B cell (primary cell): Measurements from ENCODE around the gene MT3. TPM values are rescaled to one million over a fixed set of nuclear protein-coding genes. Genes with fewer than 3 reads are reported as not detected.

Source experiments
- ATAC-seq: fragments of 200-7000 bp; cut with Tn5 transposase; one replicate; pipeline ENCODE4 v1.10.0; 2021; ENCODE audit warnings: low read depth, mild to moderate bottlenecking, moderate number of reproducible peaks, moderate library complexity
- CTCF ChIA-PET: fragments of 350-600 bp; sonication (Branson Sonifier 250); formaldehyde crosslinking; loops from one replicate; lab custom pipeline; 2021; ENCODE audit warnings: antibody characterized with exemption, inconsistent platforms; lab: Charles Lee
- POLR2A ChIA-PET: fragments of 350-600 bp; sonication (Branson Sonifier 250); formaldehyde crosslinking; loops from one replicate; lab custom pipeline; 2021; ENCODE audit warnings: antibody characterized with exemption; lab: Charles Lee
- DNase-seq: peaks from one replicate; pipeline ENCODE4 v3.0.0; 2013
- H2AFZ ChIP-seq: 2 replicates; pipeline ENCODE4 v1.6.1; 2012; ENCODE audit warnings: mild to moderate bottlenecking, low read depth, low read length; ENCODE audit not compliant: insufficient read depth, poor library complexity, severe bottlenecking
- H3K27ac ChIP-seq, 2 donors: 1 replicate in 1 of 2; 2 replicates in 1 of 2; pipeline ENCODE4 v1.5.1; 2012 to 2013; ENCODE audit warnings: low read length in 2 of 2, mild to moderate bottlenecking in 2 of 2, moderate library complexity in 1 of 2
- H3K27me3 ChIP-seq, 4 experiments: fragments of 200-600 bp in 1 of 4; sonication (generic) in 1 of 4; replicated peaks in 1 of 4; 1 replicate in 2 of 4; 2 replicates in 2 of 4; pipeline versions ENCODE4 v1.6.1 to v1.7.0; 2013 to 2016; ENCODE audit warnings: low read length in 3 of 4, mild to moderate bottlenecking in 2 of 4, mixed read lengths in 1 of 4, moderate library complexity in 1 of 4; ENCODE audit not compliant: insufficient read depth in 4 of 4, control insufficient read depth in 3 of 4; ENCODE audit errors: control extremely low read depth in 1 of 4
- H3K36me3 ChIP-seq, 2 experiments: replicated peaks in 1 of 2; 1 replicate in 1 of 2; 2 replicates in 1 of 2; pipeline versions ENCODE4 v1.6.1 to v1.7.1; 2013; ENCODE audit warnings: low read length in 1 of 2; ENCODE audit not compliant: insufficient read depth in 2 of 2, control insufficient read depth in 1 of 2; ENCODE audit errors: control extremely low read depth in 1 of 2, extremely low read depth in 1 of 2
- H3K4me1 ChIP-seq, 2 donors: fragments of 200-600 bp in 1 of 2; sonication (generic) in 1 of 2; 1 replicate in 1 of 2; 2 replicates in 1 of 2; pipeline versions ENCODE4 v1.5.1 to v1.6.1; 2013 to 2017; ENCODE audit warnings: low read length in 2 of 2; ENCODE audit not compliant: control insufficient read depth in 2 of 2, insufficient read depth in 2 of 2
- H3K4me2 ChIP-seq: replicated peaks from 2 replicates; pipeline ENCODE3; 2012; ENCODE audit warnings: mild to moderate bottlenecking, low read depth, low read length; ENCODE audit not compliant: poor library complexity, severe bottlenecking
- H3K4me3 ChIP-seq, 5 experiments: fragments of 200-600 bp in 1 of 5; sonication (generic) in 1 of 5; 1 replicate in 3 of 5; 2 replicates in 2 of 5; pipeline versions ENCODE4 v1.5.1 to v1.7.0; 2011 to 2016; ENCODE audit warnings: low read length in 4 of 5, mild to moderate bottlenecking in 4 of 5, low read depth in 2 of 5, control low read depth in 1 of 5, moderate library complexity in 1 of 5; ENCODE audit not compliant: insufficient read depth in 1 of 5; ENCODE audit errors: control extremely low read depth in 1 of 5, extremely low read depth in 1 of 5
- H3K79me2 ChIP-seq: fragments of 200-600 bp; sonication (generic); one replicate; pipeline ENCODE4 v1.6.0; 2016; ENCODE audit warnings: low read length; ENCODE audit not compliant: control insufficient read depth, insufficient read depth
- H3K9ac ChIP-seq: fragments of 200-600 bp; sonication (generic); 2 replicates; pipeline ENCODE4 v1.6.1; 2017; ENCODE audit warnings: mild to moderate bottlenecking, low read length, moderate library complexity
- H3K9me3 ChIP-seq, 3 donors: one replicate each; pipeline versions ENCODE4 v1.6.1 to v1.7.1; 2013; ENCODE audit warnings: low read length in 2 of 3; ENCODE audit not compliant: control insufficient read depth in 2 of 3, insufficient read depth in 1 of 3; ENCODE audit errors: control extremely low read depth in 1 of 3
- H4K20me1 ChIP-seq: 2 replicates; pipeline ENCODE4 v1.6.0; 2012; ENCODE audit warnings: mild to moderate bottlenecking, low read length; ENCODE audit not compliant: insufficient read depth, control insufficient read depth, poor library complexity, severe bottlenecking
- H3K27ac Mint-ChIP-seq: one replicate; pipeline ENCODE4 v1.8.0; 2021; ENCODE audit warnings: mixed read lengths
- H3K27me3 Mint-ChIP-seq: one replicate; pipeline ENCODE4 v1.8.0; 2021; ENCODE audit warnings: mixed read lengths
- H3K4me1 Mint-ChIP-seq: one replicate; pipeline ENCODE4 v1.8.0; 2021; ENCODE audit warnings: mixed read lengths
- H3K4me3 Mint-ChIP-seq: one replicate; pipeline ENCODE4 v1.8.0; 2021; ENCODE audit warnings: mixed read lengths
- H3K9me3 Mint-ChIP-seq: one replicate; pipeline ENCODE4 v1.8.0; 2022; ENCODE audit warnings: mixed read lengths; ENCODE audit not compliant: insufficient read depth
- EZH2 ChIP-seq: IDR thresholded peaks from 2 replicates; pipeline ENCODE4 v1.6.1; 2012; ENCODE audit warnings: borderline replicate concordance, low read depth, mild to moderate bottlenecking, moderate library complexity, low read length; ENCODE audit not compliant: insufficient read depth, poor library complexity, severe bottlenecking
- WGBS: methylation state at CpG from one replicate; pipeline ENCODE4 v1.1.5; 2013; ENCODE audit warnings: missing lambda C conversion rate; ENCODE audit not compliant: insufficient coverage; 5-methylcytosine and 5-hydroxymethylcytosine counted together
- intact Hi-C: fragments of 100-400 bp; cut with micrococcal nuclease; formaldehyde crosslinking; loops from one replicate; pipeline ENCODE4 v1.10.0; 2022
- polyA plus RNA-seq: library from polyadenylated mRNA; depleted of rRNA; stranded (reverse); fragments of >200 nt; gene quantifications from 2 replicates; pipeline ENCODE4 v1.2.3, GENCODE V29; 2012
- total RNA-seq, 2 donors: library from RNA; stranded (reverse); fragments of 120-200 nt in 1 of 2; gene quantifications; 1 replicate in 1 of 2; 2 replicates in 1 of 2; pipeline versions ENCODE4 v1.2.3 to v1.2.4, GENCODE V29; 2013 to 2022
- TF ChIP-seq, protein P1 (sequence below): fragments of 200-600 bp; IDR thresholded peaks from one replicate; pipeline ENCODE4 v1.8.0; 2022; ENCODE audit warnings: antibody characterized with exemption, mild to moderate bottlenecking

MT3 gene
- total and polyA plus RNA-seq, 2 donors (not counting 1 experiment from before 2014, with no cell fraction given), result not detected

DNA sequence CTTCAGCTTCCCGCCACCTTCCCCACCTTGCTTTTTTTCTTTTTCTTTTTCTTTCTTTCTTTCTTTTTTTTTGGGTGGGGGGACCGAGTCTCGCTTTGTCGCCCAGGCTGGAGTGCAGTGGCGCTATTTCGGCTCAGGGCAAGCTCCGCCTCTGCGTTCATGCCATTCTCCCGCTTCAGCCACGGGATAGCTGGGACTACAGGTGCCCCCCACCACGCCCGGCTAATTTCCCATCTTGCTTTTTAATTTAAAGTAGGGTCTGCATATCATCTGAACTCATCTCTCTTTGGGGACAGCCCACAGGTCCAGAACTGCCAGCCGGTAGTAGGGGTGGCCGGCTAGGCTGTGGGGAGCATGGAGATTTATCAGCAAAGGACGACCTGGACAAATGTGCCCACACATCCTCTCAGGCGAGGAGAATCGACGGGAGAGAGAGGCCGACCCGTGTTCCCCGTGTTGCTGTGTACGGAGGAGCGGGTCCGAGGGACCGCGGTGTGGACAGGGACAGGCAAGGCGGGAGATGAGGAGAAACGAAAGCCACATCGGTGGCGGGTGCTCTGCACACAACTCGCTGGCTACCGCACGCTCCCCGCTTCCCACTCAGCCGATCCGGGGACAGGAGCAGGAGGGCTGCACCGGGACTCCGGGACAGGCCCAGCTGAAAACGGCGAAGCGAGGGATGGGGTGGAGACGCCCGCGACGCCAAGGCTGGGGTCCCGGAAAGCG is 45.5 kb downstream of the MT3 start:
- Histone ChIP-seq H3K4me2 (peak overlapping the region; percentile 33), H3K4me1 (peaks cover 35 to 47% of the 10 kb centered on the region in 2 donors), H3K9ac (no peak overlapping the region), H3K27ac (no peak overlapping the region), H3K79me2 (no peaks in the 10 kb centered on the region), H3K9me3 (peaks cover 0 to 4% (median 0%) of the 10 kb centered on the region in 3 donors), H3K4me3 (no peak overlapping the region), H4K20me1 (no peaks in the 10 kb centered on the region), H3K36me3 (no peaks in the 10 kb centered on the region), H3K27me3 (peaks cover 0 to 85% (median 46%) of the 10 kb centered on the region in 4 experiments), H2AFZ (no peak overlapping the region)
- CTCF ChIA-PET, result no interaction called here
- intact Hi-C loops, result loop anchor here (10.0 kb wide), 1 partner anchor 50 kb away; the partner anchor contains the start of gene MT1X
- 6% methylated on average over 43 of the region's 47 CpGs for WGBS
- Mint-ChIP-seq H3K4me3 (peak overlapping the region; percentile 63), H3K27ac (no peak overlapping the region), H3K4me1 (peaks cover 35% of the 10 kb centered on the region), H3K9me3 (no peaks in the 10 kb centered on the region), H3K27me3 (peaks cover 80% of the 10 kb centered on the region)
- DNase-seq, result no peak
- TF ChIP-seq, protein P1, sequence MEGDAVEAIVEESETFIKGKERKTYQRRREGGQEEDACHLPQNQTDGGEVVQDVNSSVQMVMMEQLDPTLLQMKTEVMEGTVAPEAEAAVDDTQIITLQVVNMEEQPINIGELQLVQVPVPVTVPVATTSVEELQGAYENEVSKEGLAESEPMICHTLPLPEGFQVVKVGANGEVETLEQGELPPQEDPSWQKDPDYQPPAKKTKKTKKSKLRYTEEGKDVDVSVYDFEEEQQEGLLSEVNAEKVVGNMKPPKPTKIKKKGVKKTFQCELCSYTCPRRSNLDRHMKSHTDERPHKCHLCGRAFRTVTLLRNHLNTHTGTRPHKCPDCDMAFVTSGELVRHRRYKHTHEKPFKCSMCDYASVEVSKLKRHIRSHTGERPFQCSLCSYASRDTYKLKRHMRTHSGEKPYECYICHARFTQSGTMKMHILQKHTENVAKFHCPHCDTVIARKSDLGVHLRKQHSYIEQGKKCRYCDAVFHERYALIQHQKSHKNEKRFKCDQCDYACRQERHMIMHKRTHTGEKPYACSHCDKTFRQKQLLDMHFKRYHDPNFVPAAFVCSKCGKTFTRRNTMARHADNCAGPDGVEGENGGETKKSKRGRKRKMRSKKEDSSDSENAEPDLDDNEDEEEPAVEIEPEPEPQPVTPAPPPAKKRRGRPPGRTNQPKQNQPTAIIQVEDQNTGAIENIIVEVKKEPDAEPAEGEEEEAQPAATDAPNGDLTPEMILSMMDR, result no peak
- no peak for TF ChIP-seq EZH2
- POLR2A ChIA-PET, result no interaction called here
- ATAC-seq, result no peak

DNA sequence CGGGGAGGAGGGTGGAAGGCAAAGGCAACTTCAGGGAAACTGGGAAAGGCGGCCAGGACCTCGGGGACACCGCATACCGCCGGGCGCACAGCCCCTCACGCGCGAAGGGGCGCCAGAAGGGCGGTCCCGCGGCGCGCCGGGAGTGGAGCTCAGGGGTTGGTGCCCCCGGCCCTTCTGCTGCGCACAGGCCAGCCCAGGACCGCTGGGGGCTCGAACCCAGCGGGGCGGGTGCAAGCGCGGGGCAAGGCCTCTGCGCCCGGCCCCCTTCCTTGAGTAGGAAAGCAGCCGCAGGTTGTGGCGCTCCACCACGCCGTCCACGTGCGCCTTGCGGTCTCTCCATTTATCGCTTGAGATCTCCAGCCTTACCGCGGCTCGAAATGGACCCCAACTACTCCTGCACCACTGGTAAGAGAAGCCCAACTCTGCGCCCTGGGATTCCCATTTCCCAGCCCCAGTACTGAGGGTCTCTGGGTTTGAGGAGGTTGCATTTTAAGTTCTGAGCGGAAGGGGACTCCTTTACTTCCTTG is 46.2 kb downstream of the MT3 start:
- CTCF ChIA-PET, result no interaction called here
- peak; percentile 26 for DNase-seq
- Histone ChIP-seq H3K36me3 (no peaks in the 10 kb centered on the region), H2AFZ (no peak overlapping the region), H3K9ac (no peak overlapping the region), H4K20me1 (no peaks in the 10 kb centered on the region), H3K4me1 (peaks cover 29 to 41% of the 10 kb centered on the region in 2 donors), H3K79me2 (no peaks in the 10 kb centered on the region), H3K4me3 (no peak overlapping the region), H3K27ac (no peak overlapping the region), H3K9me3 (peaks cover 0 to 4% (median 0%) of the 10 kb centered on the region in 3 donors), H3K27me3 (peaks cover 0 to 90% (median 46%) of the 10 kb centered on the region in 4 experiments), H3K4me2 (peak overlapping the region; percentile 33)
- Mint-ChIP-seq H3K4me1 (peaks cover 29% of the 10 kb centered on the region), H3K27ac (no peak overlapping the region), H3K4me3 (no peak overlapping the region), H3K27me3 (peaks cover 81% of the 10 kb centered on the region), H3K9me3 (no peaks in the 10 kb centered on the region)
- 4% methylated on average over 34 of the region's 40 CpGs for WGBS
- intact Hi-C loops, result loop anchor here (10.0 kb wide), 1 partner anchor 49 kb away; the partner anchor contains the start of gene MT1X
- TF ChIP-seq, protein P1, result no peak
- no peak for TF ChIP-seq EZH2
- ATAC-seq, result no peak
- POLR2A ChIA-PET, result no interaction called here
